ENCODE measurements around the gene ITSN1.

ITSN1 gene

DNA sequence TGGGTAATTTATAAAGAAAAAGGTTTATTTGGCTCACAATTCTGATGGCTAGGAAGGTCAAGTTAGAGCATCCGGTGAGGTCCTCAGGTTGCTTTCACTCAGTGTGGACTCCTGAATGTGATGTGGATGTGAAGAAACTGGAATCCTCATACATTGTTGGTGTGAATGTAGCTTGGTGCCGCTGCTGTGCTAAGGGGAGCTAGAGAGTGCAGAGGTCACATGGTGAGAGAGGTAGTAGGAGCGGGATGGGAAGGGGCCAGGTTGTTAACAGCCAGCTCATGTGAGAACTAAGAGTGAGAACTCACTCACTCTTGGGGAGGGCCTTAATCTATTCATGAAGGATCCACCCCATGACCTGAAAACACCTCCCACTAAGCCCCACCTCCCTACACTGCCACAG lies 21.8 kb downstream of the ITSN1 start:
- CTCF ChIA-PET = interaction anchor here (0.6 kb wide), 1 partner anchor 366 kb away, joined by 3 read pairs; no protein-coding TSS in a partner anchor
- DNase-seq (ENCODE audit: low spot score) = no peak
- H3K27ac ChIP-seq = no peak overlapping the region
- POLR2A ChIA-PET (ENCODE audit: low non-redundant PET) = no interaction called here
- TF ChIP-seq, protein P1, sequence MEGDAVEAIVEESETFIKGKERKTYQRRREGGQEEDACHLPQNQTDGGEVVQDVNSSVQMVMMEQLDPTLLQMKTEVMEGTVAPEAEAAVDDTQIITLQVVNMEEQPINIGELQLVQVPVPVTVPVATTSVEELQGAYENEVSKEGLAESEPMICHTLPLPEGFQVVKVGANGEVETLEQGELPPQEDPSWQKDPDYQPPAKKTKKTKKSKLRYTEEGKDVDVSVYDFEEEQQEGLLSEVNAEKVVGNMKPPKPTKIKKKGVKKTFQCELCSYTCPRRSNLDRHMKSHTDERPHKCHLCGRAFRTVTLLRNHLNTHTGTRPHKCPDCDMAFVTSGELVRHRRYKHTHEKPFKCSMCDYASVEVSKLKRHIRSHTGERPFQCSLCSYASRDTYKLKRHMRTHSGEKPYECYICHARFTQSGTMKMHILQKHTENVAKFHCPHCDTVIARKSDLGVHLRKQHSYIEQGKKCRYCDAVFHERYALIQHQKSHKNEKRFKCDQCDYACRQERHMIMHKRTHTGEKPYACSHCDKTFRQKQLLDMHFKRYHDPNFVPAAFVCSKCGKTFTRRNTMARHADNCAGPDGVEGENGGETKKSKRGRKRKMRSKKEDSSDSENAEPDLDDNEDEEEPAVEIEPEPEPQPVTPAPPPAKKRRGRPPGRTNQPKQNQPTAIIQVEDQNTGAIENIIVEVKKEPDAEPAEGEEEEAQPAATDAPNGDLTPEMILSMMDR (conservative IDR thresholded peaks at IDR 0.05; ENCODE audit: low read depth) = no peak

DNA sequence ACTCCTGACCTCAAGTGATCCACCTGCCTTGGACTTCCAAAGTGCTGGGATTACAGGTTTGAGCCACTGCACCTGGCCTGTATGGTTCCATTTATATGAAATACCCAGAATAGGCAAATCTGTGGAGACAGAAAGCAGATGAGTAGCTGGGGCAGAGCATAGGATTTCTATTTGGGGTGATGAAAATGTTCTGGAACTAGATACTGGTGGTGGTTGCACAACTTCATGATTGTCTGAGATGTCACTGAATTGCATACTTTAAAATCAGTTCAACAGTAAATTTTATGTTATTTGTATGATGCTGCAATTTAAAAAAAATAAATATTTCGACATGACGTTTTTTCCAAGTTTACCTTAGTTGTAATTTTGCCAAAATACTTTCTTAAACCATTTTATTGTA lies 23.9 kb downstream of the ITSN1 start:
- no peak overlapping the region for H3K27ac ChIP-seq
- no peak for DNase-seq (ENCODE audit: low spot score)
- CTCF ChIA-PET = interaction anchor here (0.6 kb wide), 1 partner anchor 359 kb away, joined by 3 read pairs; no protein-coding TSS in a partner anchor
- TF ChIP-seq, protein P1 (conservative IDR thresholded peaks at IDR 0.05; ENCODE audit: low read depth) = no peak
- POLR2A ChIA-PET (ENCODE audit: low non-redundant PET) = no interaction called here

- CTCF ChIA-PET = interaction anchor here (0.7 kb wide), 2 partner anchors 44 to 232 kb away, joined by 3 read pairs; no protein-coding TSS in a partner anchor
- no peak for DNase-seq (ENCODE audit: low spot score)
- POLR2A ChIA-PET (ENCODE audit: low non-redundant PET) = no interaction called here
- no peak overlapping the region for H3K27ac ChIP-seq
- TF ChIP-seq, protein P1 (conservative IDR thresholded peaks at IDR 0.05; ENCODE audit: low read depth) = no peak
Measured at GRCh38 chr21:33667636-33668035, 25.3 kb downstream of the ITSN1 start.

GRCh38 chr21:33668180-33668579 lies 25.9 kb downstream of the ITSN1 start:
- TF ChIP-seq, protein P1 (conservative IDR thresholded peaks at IDR 0.05; ENCODE audit: low read depth) = no peak
- no peak for DNase-seq (ENCODE audit: low spot score)
- H3K27ac ChIP-seq = no peak overlapping the region
- POLR2A ChIA-PET (ENCODE audit: low non-redundant PET) = no interaction called here
- CTCF ChIA-PET = interaction anchor here (0.6 kb wide), 1 partner anchor 124 kb away, joined by 3 read pairs; no protein-coding TSS in a partner anchor

DNA sequence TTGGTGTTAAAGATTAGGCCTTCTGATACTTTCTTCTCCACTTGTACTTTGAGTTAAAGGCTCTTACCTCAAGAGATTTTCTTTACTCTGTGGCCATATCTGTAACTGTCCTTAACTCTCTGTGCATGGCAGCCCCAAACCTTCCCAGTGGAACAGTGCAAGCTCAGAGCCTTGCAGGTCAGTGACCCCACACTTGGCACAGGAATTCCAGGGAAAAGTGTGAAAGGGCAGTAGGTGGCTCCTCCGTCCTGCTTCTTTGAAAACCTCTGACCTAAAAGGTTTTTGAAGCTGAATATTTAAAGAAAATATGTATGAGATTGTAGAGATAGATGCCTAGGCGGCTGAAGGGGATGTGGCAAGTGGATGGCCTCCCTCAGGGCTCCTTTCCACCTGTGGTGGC lies 26.3 kb downstream of the ITSN1 start:
- POLR2A ChIA-PET (ENCODE audit: low non-redundant PET) = no interaction called here
- TF ChIP-seq, protein P1 (conservative IDR thresholded peaks at IDR 0.05; ENCODE audit: low read depth) = no peak
- no peak overlapping the region for H3K27ac ChIP-seq
- CTCF ChIA-PET = interaction anchor here (0.5 to 0.6 kb wide), 2 partner anchors 40 to 123 kb away, joined by 3 read pairs; no protein-coding TSS in a partner anchor
- no peak for DNase-seq (ENCODE audit: low spot score)

DNA sequence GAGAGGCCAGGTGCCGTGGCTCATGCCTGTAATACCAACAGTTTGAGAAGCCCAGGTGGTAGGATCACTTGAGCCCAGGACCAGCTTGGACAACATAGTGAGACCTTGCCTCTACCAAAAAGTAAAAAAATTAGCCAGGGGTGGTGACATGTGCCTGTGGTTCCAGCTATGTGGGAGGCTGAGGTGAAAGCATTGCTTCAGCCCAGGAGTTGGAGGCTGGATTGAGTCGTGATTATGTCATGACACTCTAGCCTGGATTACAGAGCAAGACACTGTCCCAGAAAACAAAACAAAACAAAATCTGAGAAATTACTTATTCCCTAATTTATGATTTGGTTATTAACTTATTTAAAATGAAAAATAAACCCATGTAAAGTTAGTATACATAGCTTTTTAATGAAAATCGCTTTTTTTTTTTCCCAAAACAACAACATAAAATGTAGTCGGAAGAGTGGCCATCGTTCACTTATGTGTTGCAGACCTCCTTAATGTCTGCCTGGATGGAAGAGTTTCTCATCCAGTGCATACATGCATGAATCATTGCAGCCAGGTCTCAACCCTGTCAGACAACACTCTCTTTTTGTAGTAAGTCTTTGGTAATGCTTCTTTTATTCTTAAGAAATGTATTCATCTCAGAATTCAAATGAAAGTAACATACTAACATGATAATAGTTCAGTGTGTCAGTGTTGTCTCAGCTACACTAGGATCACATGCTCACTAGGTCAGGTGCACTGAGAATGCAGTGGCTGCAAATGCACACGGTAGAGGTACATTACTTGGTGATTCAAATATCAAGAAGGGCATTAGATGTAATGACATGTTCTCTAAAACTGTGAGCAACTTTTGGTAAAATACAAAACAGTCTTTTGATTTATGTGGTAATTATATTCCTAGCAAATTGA lies 28.0 kb downstream of the ITSN1 start:
- H3K27ac ChIP-seq = no peak overlapping the region
- no peak for DNase-seq (ENCODE audit: low spot score)
- ChIA-PET POLR2A (ENCODE audit: low non-redundant PET) (no interaction called here), CTCF (interaction anchor here (0.6 to 1.0 kb wide), 2 partner anchors 99 to 128 kb away, joined by 3 read pairs; no protein-coding TSS in a partner anchor)
- TF ChIP-seq, protein P1 (conservative IDR thresholded peaks at IDR 0.05; ENCODE audit: low read depth) = no peak

Measured in RWPE1 (cell line).